HG02571 (cell line): ENCODE measurements around the gene MRGPRD.

Experiments
- ATAC-seq: cut with Tn5 transposase; IDR thresholded peaks from one replicate; pipeline ENCODE4 v1.9.1; 2021; ENCODE audit warnings: mild to moderate bottlenecking, moderate library complexity; ENCODE audit not compliant: unreplicated experiment

The MRGPRD gene

DNA sequence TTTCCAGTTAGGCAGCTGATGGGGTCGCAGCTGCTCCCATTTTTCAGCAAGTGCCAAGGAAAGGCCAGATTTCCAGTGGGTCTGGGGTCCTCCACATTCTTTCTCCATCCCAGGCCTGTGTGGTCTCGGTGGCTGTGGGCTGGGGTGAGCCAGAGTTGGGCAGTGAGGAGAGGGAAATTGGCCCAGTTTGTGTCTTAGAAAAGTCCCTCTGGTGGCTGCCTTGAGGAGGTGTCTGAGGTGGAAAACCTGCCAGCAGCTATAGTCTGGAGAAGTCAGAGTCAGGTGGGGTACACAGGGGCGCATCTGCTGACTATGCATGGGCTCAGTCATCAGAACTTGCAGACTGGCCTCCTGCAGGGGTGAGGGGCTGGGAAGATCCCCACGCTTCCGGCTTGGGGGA lies 30.5 kb downstream of the MRGPRD start:
- ATAC-seq, result no peak

GRCh38 chr11:68948935-68949334 lies 31.9 kb downstream of the MRGPRD start:
- ATAC-seq, result no peak

GRCh38 chr11:68948496-68948895 lies 32.3 kb downstream of the MRGPRD start:
- ATAC-seq, result no peak

GRCh38 chr11:68947151-68947550 lies 33.6 kb downstream of the MRGPRD start:
- no peak for ATAC-seq

GRCh38 chr11:68946416-68947090 lies 34.2 kb downstream of the MRGPRD start:
- no peak for ATAC-seq

DNA sequence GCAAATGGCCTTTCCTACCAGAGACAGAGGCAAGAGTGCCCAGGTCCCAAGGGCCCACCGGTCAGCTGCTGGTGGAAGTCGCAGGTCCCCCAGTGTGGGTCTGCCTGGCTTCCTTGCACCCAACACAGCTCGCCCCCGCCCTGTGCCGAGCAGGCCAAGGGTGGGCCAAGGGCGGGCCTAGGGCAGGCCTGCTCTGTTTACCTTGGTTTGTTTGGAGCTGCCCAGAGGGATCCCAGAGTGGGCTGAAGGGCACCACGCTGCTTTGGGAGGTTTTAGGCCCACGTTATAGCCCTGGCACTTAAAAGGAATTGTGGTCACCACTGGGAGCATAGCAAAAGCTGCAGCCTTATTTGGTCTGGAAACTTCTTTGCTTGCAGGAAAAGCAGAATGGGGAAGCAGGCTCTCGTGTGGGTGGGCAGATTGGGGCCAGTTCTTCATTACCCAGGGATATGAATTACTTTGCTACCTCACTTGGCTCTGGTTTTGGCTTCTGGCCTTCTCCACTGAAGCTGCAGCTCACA lies 38.0 kb downstream of the MRGPRD start:
- no peak for ATAC-seq

DNA sequence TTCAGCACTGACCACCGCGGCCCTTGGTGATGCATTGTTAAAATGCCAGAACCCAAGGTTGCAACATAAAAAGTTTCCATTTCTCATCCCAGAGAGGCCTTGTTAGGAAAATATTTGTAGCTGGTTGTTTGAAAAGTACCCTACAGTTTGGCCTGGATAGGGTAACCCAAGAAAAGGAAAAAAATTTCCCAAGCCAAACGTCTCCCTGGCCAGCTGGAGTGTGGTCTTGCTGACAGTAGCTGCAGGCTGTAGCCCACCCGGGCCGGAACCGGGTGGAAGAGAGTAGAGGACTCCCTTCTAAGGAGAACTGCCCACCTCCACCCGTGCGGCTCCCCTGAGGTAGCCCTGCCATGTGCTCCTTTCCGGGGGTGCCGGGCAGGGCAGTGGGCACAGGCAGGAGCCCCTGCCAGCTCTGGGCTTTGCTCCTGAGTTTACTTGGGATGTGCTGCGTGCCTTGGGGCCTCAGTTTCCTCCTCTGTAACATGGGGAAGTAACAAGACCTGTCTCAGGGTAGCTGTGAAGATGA lies 38.6 kb downstream of the MRGPRD start:
- no peak for ATAC-seq

GRCh38 chr11:68941324-68942094 lies 39.3 kb downstream of the MRGPRD start:
- ATAC-seq, result no peak

- no peak for ATAC-seq
Measured at GRCh38 chr11:68940651-68941323, 40.0 kb downstream of the MRGPRD start.

- ATAC-seq, result no peak
Measured at GRCh38 chr11:68939583-68940555, 40.9 kb downstream of the MRGPRD start.

DNA sequence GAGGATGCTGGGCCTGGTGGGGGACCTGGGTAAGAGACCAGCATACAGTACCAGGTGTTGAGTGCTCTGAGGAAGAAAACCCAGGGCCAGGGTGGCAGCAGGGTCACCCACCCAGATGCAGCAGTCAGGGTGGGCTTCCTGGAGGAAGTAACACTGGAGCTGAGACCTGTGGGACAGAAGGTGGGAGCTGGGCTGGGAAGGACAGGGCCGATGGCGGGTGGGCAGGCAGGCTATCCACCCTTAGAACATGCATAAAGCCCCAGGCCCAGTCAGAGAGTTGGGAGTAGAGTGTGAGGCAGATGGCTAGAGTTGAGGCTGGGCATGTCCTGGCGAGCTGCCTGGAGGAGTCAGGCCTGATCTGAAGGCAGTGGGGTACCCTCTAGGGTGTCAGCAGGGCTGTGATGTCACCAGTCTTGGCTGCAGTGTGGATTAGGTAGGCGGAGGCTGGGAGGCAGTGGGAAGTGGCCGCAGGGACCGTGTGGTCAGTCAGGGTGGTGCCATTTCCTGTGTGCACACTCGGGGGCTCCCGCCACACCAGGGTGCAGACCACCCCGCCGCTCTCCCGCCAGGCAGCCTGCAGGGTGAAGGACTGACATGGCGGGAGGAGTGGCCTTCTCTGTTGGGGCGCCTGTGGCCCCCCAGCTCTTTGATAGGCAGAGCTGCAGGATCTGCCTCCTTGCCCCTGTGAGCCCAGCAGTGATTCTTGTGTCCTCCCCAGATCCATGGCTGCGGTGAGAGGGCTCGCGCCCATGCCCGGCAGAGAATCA lies 41.8 kb downstream of the MRGPRD start:
- ATAC-seq, result no peak

GRCh38 chr11:68938088-68938487 lies 42.7 kb downstream of the MRGPRD start:
- no peak for ATAC-seq

- no peak for ATAC-seq
Measured at GRCh38 chr11:68936676-68937620, 43.8 kb downstream of the MRGPRD start.

DNA sequence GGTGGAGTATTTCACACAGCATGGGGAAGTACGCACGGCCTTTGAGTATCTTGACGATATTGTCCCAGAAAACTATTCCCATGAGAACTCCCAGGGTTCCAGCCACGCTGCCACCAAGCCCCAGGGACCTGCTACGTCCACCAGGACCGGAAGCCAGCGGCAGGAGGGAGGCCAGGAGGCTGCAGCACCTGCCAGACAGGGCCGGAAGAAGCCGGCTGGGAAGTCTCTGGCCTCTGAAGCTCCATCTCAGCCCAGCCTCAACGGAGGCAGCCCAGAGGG lies 44.5 kb downstream of the MRGPRD start:
- no peak for ATAC-seq

DNA sequence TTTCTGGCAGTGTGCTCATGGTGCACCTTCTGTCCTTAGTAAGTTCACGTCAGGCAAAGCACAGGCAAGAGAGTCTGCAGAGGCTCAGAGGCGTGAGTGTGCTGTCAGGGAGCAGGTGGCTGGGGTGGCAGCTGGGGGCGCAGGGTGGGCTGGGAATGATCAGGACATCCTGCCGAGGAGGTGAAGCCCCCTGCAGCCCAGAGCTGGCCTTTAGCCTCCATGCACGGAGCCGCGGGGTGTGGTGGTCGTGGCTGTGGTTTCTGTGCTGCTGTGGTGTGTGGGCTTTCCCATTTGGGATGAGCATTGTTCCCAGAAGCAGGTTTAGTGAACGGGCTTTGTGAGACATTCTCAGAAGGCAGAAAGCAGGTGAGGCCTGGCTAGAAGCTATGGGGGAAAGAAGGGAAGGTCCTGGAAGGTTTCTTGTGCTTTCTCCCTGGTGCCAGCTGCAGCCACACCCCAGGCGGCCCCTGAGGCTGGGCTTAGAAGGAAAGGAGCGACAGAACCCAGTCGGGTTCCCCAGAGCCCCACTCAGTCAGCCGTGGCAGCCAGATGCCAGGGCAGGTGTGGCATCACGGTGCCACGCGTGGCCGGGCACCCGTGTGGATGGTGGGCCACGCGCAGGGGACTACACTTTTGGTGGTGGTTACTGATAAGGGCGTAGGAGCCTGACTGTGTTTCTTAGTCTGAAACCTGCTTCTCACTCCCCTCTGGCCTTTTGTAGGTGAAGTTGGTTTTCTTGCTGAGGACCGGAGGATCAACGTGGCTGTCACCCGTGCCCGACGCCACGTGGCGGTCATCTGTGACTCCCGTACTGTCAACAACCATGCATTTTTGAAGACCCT lies 45.0 kb downstream of the MRGPRD start:
- ATAC-seq, result no peak

GRCh38 chr11:68935066-68935465 lies 45.7 kb downstream of the MRGPRD start:
- ATAC-seq, result no peak

GRCh38 chr11:68934666-68935065 lies 46.1 kb downstream of the MRGPRD start:
- ATAC-seq, result no peak

GRCh38 chr11:68934321-68934645 lies 46.5 kb downstream of the MRGPRD start:
- no peak for ATAC-seq
